GM12872 (cell line): ENCODE measurements around the gene UNG.

ENCODE experiments used
- CTCF ChIP-seq: IDR thresholded peaks from 3 replicates; pipeline ENCODE4 v1.5.1; 2011; ENCODE audit warnings: low read depth, mild to moderate bottlenecking, low read length, moderate library complexity; ENCODE audit not compliant: insufficient read depth

UNG gene

DNA sequence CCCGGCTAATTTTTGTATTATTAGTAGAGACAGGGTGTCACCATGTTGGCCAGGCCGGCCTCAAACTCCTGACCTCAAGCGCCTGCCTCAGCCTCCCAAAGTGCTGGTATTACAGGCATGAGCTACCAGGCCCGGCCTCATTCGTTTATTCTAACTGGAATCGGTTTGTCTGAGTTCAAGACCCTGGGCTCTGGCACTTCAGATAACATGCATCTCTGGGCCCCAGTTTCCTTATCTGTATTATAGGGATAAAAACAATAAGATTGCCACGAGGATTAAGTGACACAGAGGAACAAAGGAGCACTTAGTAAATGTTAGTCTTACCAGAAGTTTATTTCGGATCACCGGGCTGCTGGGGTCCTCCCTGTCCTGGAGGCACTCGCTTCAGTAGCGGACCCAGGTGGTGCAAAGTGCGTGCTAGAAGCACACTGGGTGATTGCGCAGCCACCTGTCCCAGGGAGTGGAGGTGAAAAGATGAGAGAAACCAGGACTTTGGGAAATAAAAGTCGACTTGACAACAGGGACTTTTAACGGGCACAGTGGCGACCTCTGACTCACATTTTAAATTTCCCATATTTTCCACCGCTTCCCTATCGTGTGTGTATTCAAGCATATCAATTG is 56.5 kb downstream of the UNG start:
- no peak for TF ChIP-seq CTCF

DNA sequence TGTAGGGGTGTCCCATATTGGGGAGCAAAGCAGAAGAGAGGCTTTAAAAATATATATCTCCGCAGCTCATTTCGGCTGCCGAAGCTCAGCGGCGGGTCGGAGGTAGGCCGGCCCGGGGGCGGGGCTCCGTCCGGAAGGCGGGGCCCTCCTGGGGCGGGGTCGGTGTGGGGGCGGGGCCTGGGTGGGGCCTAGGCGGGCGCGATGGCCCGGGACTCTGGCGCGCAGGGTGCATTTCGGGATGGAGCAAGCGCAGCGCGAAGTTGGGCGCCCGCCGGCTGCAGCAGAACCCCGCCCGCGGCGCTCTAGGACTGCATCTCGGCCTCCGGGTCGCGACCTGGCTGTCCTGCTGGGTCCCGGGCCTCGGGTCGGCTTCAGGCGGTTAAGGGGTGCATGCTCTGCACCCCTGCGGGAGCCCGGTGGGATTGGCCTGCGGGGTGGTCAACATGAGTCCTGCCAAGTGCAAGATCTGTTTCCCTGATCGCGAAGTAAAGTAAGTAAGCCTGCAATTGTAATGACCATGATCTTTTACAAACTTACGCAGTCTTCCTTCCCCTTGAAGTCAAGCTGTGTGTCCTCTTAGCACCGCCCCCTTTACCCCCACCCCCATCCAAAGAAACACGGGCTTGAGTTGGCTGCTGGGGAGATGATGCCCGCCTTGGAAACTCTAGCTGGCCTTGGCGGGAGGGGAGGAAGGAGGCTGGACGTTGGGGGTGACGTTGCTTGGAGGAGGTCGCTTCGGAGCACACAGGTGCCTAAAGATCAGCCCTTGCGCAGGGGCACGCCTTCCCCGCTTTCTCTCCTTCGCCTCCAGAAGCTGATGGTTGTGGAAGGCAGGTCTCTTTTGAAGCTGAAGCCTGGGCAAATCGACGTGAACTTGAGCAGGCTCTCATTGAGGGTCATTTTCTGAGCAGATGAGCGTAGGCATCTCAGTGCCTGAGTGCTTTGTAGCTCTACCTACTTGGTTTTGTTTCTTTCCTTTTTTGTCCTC is 57.3 kb downstream of the UNG start:
- no peak for TF ChIP-seq CTCF

GRCh38 chr12:109156036-109156435 is 58.6 kb downstream of the UNG start:
- TF ChIP-seq CTCF: no peak

DNA sequence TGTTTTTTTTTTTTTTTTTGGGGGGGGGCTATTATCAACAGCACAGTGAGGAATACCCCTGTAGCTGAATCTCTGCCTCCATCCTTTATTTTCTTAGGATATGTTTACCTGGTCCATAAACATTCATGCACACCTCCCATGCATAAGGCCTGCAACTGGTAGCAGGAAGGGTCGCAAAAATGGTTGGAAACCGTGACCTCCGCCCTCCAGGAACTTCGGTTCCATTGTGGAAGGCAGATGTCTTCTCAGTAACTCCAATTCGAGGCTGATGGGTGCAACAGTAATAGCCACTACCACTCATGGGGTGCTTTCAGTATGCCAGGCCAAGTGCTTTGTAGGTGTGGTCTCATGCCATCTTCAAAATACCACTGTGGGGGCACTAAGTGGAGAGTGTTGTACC is 59.2 kb downstream of the UNG start:
- no peak for TF ChIP-seq CTCF

- TF ChIP-seq CTCF: no peak
These were observed 60.6 kb downstream of the UNG start for GRCh38 chr12:109157986-109158385.

- TF ChIP-seq CTCF: no peak
These were observed 63.0 kb downstream of the UNG start for GRCh38 chr12:109160433-109160832.
